Superior temporal gyrus (tissue), 1 donor: Measurements from ENCODE around the gene CHRM5.

ENCODE experiments used
- DNase-seq: peaks from one replicate; pipeline ENCODE4 v3.0.0-alpha.2; 2016; ENCODE audit errors: extremely low spot score

The CHRM5 gene

GRCh38 chr15:34101366-34102174, 133.3 kb downstream of the CHRM5 start, which contains the start of the genes EMC7 and PGBD4:
Gene EMC7 (minus strand): TSS chr15:34101862. CDS start chr15:34101839, 23 bp downstream.
Gene PGBD4 (plus strand): TSS chr15:34102083. CDS start chr15:34102532, 449 bp downstream.
- DNase-seq, result peak; percentile 99

- no peak for DNase-seq
These were observed 134.1 kb downstream of the CHRM5 start for GRCh38 chr15:34102175-34102925.

- DNase-seq, result no peak
These were observed 138.1 kb downstream of the CHRM5 start for GRCh38 chr15:34106423-34106822.

- no peak for DNase-seq
These were observed 139.0 kb downstream of the CHRM5 start for GRCh38 chr15:34107315-34107714.

- DNase-seq, result peak; percentile 34
These were observed 141.7 kb downstream of the CHRM5 start for GRCh38 chr15:34109797-34110663.

- DNase-seq, result no peak
These were observed 143.2 kb downstream of the CHRM5 start for GRCh38 chr15:34111488-34111887.

- DNase-seq, result no peak
These were observed 145.9 kb downstream of the CHRM5 start for GRCh38 chr15:34114215-34114614.

- DNase-seq, result no peak
These were observed 146.4 kb downstream of the CHRM5 start for GRCh38 chr15:34114739-34115138.

- DNase-seq, result no peak
These were observed 148.3 kb downstream of the CHRM5 start for GRCh38 chr15:34116620-34117019.
